Measurements from ENCODE around the gene CCDC88B. TPM values are rescaled to one million over a fixed set of nuclear protein-coding genes. Genes with fewer than 3 reads are reported as not detected.

CCDC88B gene
- total and polyA plus RNA-seq, 2 of the 8 experiments (the other 6 are each of a cell fraction or from before 2014, with no cell fraction given), result 5.9 to 12.5 TPM

DNA sequence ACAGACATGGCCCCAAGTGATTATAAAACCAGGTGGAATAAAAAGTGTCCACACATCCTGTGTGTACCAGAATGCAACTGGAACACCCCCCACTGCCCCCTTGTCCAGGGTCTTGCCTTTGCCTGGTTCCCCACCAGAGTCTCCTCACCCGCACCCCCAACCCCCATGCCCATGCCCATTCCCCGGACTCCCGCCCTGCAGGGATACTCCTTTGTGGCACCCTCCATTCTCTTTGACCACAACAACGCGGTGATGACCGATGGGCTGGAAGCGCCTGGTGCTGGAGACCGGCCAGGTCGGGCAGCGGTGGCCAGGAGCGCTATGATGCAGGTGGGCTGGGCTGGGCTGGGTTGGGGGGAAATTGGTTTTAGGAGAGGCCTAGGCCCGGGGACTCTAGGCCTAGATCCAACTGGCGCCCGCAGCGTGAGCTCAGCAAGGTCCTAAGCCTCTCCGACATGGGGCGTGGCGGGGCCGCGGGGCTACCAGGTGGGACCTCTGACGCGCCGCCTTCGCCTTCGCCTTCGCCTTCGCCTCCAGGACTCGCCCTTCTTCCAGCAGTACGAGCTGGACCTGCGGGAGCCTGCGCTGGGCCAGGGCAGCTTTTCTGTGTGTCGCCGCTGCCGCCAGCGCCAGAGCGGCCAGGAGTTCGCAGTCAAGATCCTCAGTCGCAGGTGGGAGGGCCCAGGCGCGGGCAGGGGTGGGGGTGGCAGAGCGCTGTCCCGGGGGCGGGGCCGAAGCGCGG, 28.1 kb downstream of the CCDC88B start:
- Histone ChIP-seq H3K27ac (ENCODE audit: low read depth, low read length) (no peak overlapping the region), H3K18ac (ENCODE audit: extremely low read depth, low read length) (no peak overlapping the region), H3K23me2 (ENCODE audit: low read depth, low read length) (no peaks in the 10 kb centered on the region; the same call in 1 of the 2 replicates), H4K91ac (replicated peaks; ENCODE audit: insufficient read length, low read length) (no peak overlapping the region), H3K79me1 (ENCODE audit: low read depth, low read length) (no peaks in the 10 kb centered on the region; the same call in 1 of the 2 replicates), H2BK15ac (ENCODE audit: low read length) (no peak overlapping the region), H3K14ac (ENCODE audit: insufficient read length) (no peak overlapping the region), H2BK120ac (replicated peaks; ENCODE audit: low read depth, low read length) (no peak overlapping the region), H3K56ac (replicated peaks; ENCODE audit: insufficient read length, low read depth, low read length) (no peak overlapping the region), H3K36me3 (ENCODE audit: control insufficient read depth in 2 of 4, insufficient read depth in 4 of 4, low read length in 3 of 4) (peaks cover 0 to 14% (median under 1%) of the 10 kb centered on the region in 4 experiments; a peak in 4 of 8 replicates), H3K9me3 (ENCODE audit: insufficient read depth in 2 of 2, low read depth in 1 of 2, low read length in 1 of 2) (no peaks in the 10 kb centered on the region), H2AFZ (ENCODE audit: low read length) (no peak overlapping the region), H2BK12ac (ENCODE audit: low read depth, low read length) (no peak overlapping the region), H3K4me2 (ENCODE audit: insufficient read depth in 1 of 2, low read depth in 2 of 2, low read length in 2 of 2) (no peak overlapping the region), H3K9ac (replicated peaks in 1 of 4; ENCODE audit: extremely low read depth in 1 of 4, low read depth in 3 of 4, low read length in 3 of 4) (no peak overlapping the region), H4K5ac (ENCODE audit: insufficient read length, low read depth, low read length) (no peak overlapping the region), H3K4me1 (replicated peaks in 1 of 4; ENCODE audit: control insufficient read depth in 3 of 4, insufficient read depth in 4 of 4, low read length in 3 of 4) (peaks cover 0 to 5% (median under 1%) of the 10 kb centered on the region in 4 experiments; a peak in 4 of 7 replicates), H4K20me1 (replicated peaks in 1 of 2; ENCODE audit: control insufficient read depth in 1 of 2, insufficient read depth in 2 of 2, low read length in 2 of 2) (no peaks in the 10 kb centered on the region), H4K8ac (ENCODE audit: extremely low read depth, insufficient read depth, low read length) (peak overlapping the region; percentile 71; the same call in 1 of the 2 replicates), H2AK5ac (ENCODE audit: low read depth, low read length) (no peak overlapping the region), H3K27me3 (replicated peaks in 1 of 4; ENCODE audit: control insufficient read depth in 3 of 4, extremely low read depth in 1 of 4, insufficient read depth in 3 of 4, low read length in 3 of 4) (no peaks in the 10 kb centered on the region), H3K23ac (ENCODE audit: insufficient read length) (no peak overlapping the region), H2BK20ac (ENCODE audit: low read length) (no peak overlapping the region), H3K79me2 (ENCODE audit: control insufficient read depth in 1 of 2, insufficient read depth in 2 of 2, low read length in 2 of 2) (no peaks in the 10 kb centered on the region), H3K4me3 (ENCODE audit: extremely low read depth in 1 of 4, insufficient read depth in 2 of 4, low read depth in 3 of 4, low read length in 4 of 4) (no peak overlapping the region), H2BK5ac (ENCODE audit: low read depth, low read length) (no peak overlapping the region), H3K4ac (replicated peaks; ENCODE audit: insufficient read length, low read depth, low read length) (no peak overlapping the region)
- ChIA-PET CTCF (ENCODE audit: partially characterized antibody) (interaction anchor here (0.7 to 8.3 kb wide), 5 partner anchors 13 to 337 kb away, joined by 3 to 80 read pairs (median 3); no protein-coding TSS in a partner anchor), POLR2A (ENCODE audit: partially characterized antibody) (no interaction called here)
- FAIRE-seq, result no peak
- no peak for DNase-seq (ENCODE audit: low read depth in 1 of 2, low spot score in 2 of 2)
- 90% methylated on average over 35 of the region's 46 CpGs; no CpG with 5 or more reads in 1 of the 2 experiments for WGBS, 2 experiments (ENCODE audit: extremely low coverage in 1 of 2, insufficient coverage in 1 of 2, insufficient read length in 1 of 2, insufficient replicate concordance in 2 of 2, low coverage in 1 of 2, low lambda C conversion rate in 2 of 2, missing lambda C conversion rate in 1 of 2)
- TF ChIP-seq EZH2 (IDR thresholded peaks at IDR 0.05; ENCODE audit: low read depth, low read length, severe bottlenecking), result no peak
- no peak for TF ChIP-seq RAD21 (IDR thresholded peaks at IDR 0.05 in 1 of 2, conservative IDR thresholded peaks at IDR 0.05 in 1 of 2; ENCODE audit: low read depth in 2 of 2, low read length in 2 of 2)

Data from H1 (cell line).